ENCODE measurements around the gene SNED1.

- TF ChIP-seq, protein P1, sequence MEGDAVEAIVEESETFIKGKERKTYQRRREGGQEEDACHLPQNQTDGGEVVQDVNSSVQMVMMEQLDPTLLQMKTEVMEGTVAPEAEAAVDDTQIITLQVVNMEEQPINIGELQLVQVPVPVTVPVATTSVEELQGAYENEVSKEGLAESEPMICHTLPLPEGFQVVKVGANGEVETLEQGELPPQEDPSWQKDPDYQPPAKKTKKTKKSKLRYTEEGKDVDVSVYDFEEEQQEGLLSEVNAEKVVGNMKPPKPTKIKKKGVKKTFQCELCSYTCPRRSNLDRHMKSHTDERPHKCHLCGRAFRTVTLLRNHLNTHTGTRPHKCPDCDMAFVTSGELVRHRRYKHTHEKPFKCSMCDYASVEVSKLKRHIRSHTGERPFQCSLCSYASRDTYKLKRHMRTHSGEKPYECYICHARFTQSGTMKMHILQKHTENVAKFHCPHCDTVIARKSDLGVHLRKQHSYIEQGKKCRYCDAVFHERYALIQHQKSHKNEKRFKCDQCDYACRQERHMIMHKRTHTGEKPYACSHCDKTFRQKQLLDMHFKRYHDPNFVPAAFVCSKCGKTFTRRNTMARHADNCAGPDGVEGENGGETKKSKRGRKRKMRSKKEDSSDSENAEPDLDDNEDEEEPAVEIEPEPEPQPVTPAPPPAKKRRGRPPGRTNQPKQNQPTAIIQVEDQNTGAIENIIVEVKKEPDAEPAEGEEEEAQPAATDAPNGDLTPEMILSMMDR (conservative IDR thresholded peaks at IDR 0.05), result no peak
- TF ChIP-seq EZH2 (IDR thresholded peaks at IDR 0.05; ENCODE audit: low read depth), result no peak
Measured at GRCh38 chr2:241135737-241136136, 137.3 kb downstream of the SNED1 start.

All from PC-9 (cell line).